Measurements from ENCODE around the gene CARMIL1. TPM values are rescaled to one million over a fixed set of nuclear protein-coding genes. Genes with fewer than 3 reads are reported as not detected.

The CARMIL1 gene
- total RNA-seq, 1 experiment from 2014 or later, result 25.9 TPM

DNA sequence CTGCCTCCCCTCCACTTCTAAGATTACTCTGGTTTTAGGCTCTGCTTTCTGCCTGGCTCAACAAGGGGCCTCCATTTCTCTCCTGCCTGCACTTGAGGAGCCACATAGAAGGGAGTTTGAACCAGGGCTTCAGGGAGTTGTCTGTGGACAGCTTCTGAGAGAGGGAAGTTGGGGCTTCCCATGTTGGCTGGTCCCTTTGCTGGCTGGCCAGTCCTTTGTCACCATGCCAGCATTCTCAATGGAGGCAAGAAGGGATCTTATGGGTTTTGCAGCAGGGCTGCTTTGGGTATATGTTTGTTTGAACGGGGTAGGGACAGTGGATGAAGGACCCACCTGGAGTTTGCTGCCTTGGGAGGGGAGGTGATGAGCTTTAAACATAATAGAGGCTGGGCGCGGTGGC is 124.9 kb downstream of the CARMIL1 start:
- H3K9me3 Mint-ChIP-seq (ENCODE audit: unreplicated experiment), result no peaks in the 10 kb centered on the region
- H3K36me3 Mint-ChIP-seq (ENCODE audit: insufficient read depth, unreplicated experiment), result peaks cover 7% of the 10 kb centered on the region
- no peak overlapping the region for H3K4me3 Mint-ChIP-seq (ENCODE audit: unreplicated experiment)
- H3K27me3 ChIP-seq (replicated peaks; ENCODE audit: control insufficient read depth, insufficient read depth, low read length), result no peaks in the 10 kb centered on the region
- H3K36me3 ChIP-seq (ENCODE audit: control insufficient read depth, insufficient read depth, low read length), result no peaks in the 10 kb centered on the region
- CTCF ChIA-PET, result no interaction called here
- intact Hi-C loops (cut with micrococcal nuclease; ENCODE audit: unreplicated experiment), result no loop called here
- POLR2A ChIA-PET, result no interaction called here
- TF ChIP-seq, protein P1, sequence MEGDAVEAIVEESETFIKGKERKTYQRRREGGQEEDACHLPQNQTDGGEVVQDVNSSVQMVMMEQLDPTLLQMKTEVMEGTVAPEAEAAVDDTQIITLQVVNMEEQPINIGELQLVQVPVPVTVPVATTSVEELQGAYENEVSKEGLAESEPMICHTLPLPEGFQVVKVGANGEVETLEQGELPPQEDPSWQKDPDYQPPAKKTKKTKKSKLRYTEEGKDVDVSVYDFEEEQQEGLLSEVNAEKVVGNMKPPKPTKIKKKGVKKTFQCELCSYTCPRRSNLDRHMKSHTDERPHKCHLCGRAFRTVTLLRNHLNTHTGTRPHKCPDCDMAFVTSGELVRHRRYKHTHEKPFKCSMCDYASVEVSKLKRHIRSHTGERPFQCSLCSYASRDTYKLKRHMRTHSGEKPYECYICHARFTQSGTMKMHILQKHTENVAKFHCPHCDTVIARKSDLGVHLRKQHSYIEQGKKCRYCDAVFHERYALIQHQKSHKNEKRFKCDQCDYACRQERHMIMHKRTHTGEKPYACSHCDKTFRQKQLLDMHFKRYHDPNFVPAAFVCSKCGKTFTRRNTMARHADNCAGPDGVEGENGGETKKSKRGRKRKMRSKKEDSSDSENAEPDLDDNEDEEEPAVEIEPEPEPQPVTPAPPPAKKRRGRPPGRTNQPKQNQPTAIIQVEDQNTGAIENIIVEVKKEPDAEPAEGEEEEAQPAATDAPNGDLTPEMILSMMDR (IDR thresholded peaks at IDR 0.05; ENCODE audit: insufficient read depth in 1 of 2, low read depth in 1 of 2, low read length in 1 of 2, severe bottlenecking in 1 of 2, unreplicated experiment in 1 of 2), result no peak
- H3K4me1 ChIP-seq, result no peaks in the 10 kb centered on the region
- no peak overlapping the region for H3K27ac Mint-ChIP-seq (ENCODE audit: unreplicated experiment)
- no TSS peak for BruUV-seq (replicated peaks)
- DNase-seq, result no peak
- no peaks in the 10 kb centered on the region for H3K9me3 ChIP-seq
- peaks cover 5% of the 10 kb centered on the region for H3K4me1 Mint-ChIP-seq (ENCODE audit: low read depth, unreplicated experiment)
- no peaks in the 10 kb centered on the region for H3K27me3 Mint-ChIP-seq (ENCODE audit: insufficient read depth, unreplicated experiment)
- no peak overlapping the region for H3K4me3 ChIP-seq (ENCODE audit: low read depth, low read length)

DNA sequence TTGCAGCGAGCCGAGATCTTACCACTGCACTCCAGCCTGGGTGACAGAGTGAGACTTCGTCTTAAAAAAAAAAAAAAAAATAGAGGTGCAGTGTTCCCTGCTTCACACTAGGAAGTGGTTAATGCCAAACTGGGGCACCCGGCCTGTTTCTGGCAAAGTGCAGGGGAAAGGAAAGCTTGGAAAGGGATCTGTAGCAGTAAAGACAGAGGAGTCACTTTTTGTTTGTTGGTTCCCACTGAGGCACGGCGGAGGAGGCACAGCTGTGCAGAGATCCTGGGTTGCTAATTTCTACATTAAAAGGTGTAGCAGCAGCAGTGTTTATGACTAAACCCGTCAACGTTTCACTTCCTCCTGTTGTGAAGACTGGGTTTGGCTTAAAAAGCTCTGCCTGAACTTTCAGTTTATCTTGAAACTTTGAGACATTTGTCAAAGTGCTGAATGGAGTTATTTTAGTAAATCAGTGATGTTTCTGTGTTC is 125.6 kb downstream of the CARMIL1 start:
- no peaks in the 10 kb centered on the region for H3K9me3 Mint-ChIP-seq (ENCODE audit: unreplicated experiment)
- no TSS peak for BruUV-seq (replicated peaks)
- intact Hi-C loops (cut with micrococcal nuclease; ENCODE audit: unreplicated experiment), result no loop called here

DNA sequence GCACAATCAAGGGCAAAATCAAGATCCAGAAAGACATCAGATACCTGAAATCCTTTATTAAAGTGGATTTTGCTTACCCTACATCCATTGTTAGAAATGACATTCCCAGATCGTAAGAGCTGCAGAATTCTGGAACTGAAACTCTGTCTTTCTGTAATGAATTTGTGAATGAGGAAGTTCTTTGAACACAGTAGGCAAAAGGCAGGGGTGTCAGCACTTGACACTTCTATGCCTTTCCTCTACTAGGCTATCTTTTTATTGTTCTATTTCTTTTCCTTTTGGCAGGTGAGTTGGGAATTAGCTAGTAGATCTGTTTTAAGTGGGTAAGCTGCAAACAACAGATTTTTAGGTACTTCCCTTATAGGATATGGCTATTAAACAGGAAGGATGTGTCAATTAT is 126.3 kb downstream of the CARMIL1 start:
- H3K4me1 Mint-ChIP-seq (ENCODE audit: low read depth, unreplicated experiment), result peaks cover 5% of the 10 kb centered on the region
- H3K27ac Mint-ChIP-seq (ENCODE audit: unreplicated experiment), result no peak overlapping the region
- intact Hi-C loops (cut with micrococcal nuclease; ENCODE audit: unreplicated experiment), result no loop called here
- ChIA-PET POLR2A (no interaction called here), CTCF (no interaction called here)
- H3K4me3 ChIP-seq (ENCODE audit: low read depth, low read length), result no peak overlapping the region
- H3K27me3 Mint-ChIP-seq (ENCODE audit: insufficient read depth, unreplicated experiment), result no peaks in the 10 kb centered on the region
- no TSS peak for BruUV-seq (replicated peaks)
- no peaks in the 10 kb centered on the region for H3K36me3 ChIP-seq (ENCODE audit: control insufficient read depth, insufficient read depth, low read length)
- H3K9me3 Mint-ChIP-seq (ENCODE audit: unreplicated experiment), result no peaks in the 10 kb centered on the region
- H3K4me3 Mint-ChIP-seq (ENCODE audit: unreplicated experiment), result no peak overlapping the region
- H3K27me3 ChIP-seq (replicated peaks; ENCODE audit: control insufficient read depth, insufficient read depth, low read length), result no peaks in the 10 kb centered on the region
- no peak for DNase-seq
- no peaks in the 10 kb centered on the region for H3K9me3 ChIP-seq
- TF ChIP-seq, protein P1 (IDR thresholded peaks at IDR 0.05; ENCODE audit: insufficient read depth in 1 of 2, low read depth in 1 of 2, low read length in 1 of 2, severe bottlenecking in 1 of 2, unreplicated experiment in 1 of 2), result no peak
- H3K36me3 Mint-ChIP-seq (ENCODE audit: insufficient read depth, unreplicated experiment), result peaks cover 7% of the 10 kb centered on the region
- H3K4me1 ChIP-seq, result peaks cover 3% of the 10 kb centered on the region; the same call in 1 of the 2 replicates

More for the DNA sequence above, 125.6 kb downstream of the CARMIL1 start:
- Histone ChIP-seq H3K4me3 (ENCODE audit: low read depth, low read length) (no peak overlapping the region), H3K36me3 (ENCODE audit: control insufficient read depth, insufficient read depth, low read length) (no peaks in the 10 kb centered on the region), H3K4me1 (no peaks in the 10 kb centered on the region), H3K27me3 (replicated peaks; ENCODE audit: control insufficient read depth, insufficient read depth, low read length) (no peaks in the 10 kb centered on the region), H3K9me3 (no peaks in the 10 kb centered on the region)
- no peak overlapping the region for H3K4me3 Mint-ChIP-seq (ENCODE audit: unreplicated experiment)
- H3K27me3 Mint-ChIP-seq (ENCODE audit: insufficient read depth, unreplicated experiment), result no peaks in the 10 kb centered on the region
- peaks cover 5% of the 10 kb centered on the region for H3K4me1 Mint-ChIP-seq (ENCODE audit: low read depth, unreplicated experiment)
- H3K27ac Mint-ChIP-seq (ENCODE audit: unreplicated experiment), result no peak overlapping the region
- no peak for DNase-seq
- CTCF ChIA-PET, result no interaction called here
- peaks cover 7% of the 10 kb centered on the region for H3K36me3 Mint-ChIP-seq (ENCODE audit: insufficient read depth, unreplicated experiment)
- POLR2A ChIA-PET, result no interaction called here
- TF ChIP-seq, protein P1 (IDR thresholded peaks at IDR 0.05; ENCODE audit: insufficient read depth in 1 of 2, low read depth in 1 of 2, low read length in 1 of 2, severe bottlenecking in 1 of 2, unreplicated experiment in 1 of 2), result no peak

All from Caco-2 (cell line).